ENCODE measurements around the gene CENATAC. TPM values are rescaled to one million over a fixed set of nuclear protein-coding genes. Genes with fewer than 3 reads are reported as not detected.

CENATAC gene
- total RNA-seq, 1 experiment from 2014 or later, result 55.2 TPM

DNA sequence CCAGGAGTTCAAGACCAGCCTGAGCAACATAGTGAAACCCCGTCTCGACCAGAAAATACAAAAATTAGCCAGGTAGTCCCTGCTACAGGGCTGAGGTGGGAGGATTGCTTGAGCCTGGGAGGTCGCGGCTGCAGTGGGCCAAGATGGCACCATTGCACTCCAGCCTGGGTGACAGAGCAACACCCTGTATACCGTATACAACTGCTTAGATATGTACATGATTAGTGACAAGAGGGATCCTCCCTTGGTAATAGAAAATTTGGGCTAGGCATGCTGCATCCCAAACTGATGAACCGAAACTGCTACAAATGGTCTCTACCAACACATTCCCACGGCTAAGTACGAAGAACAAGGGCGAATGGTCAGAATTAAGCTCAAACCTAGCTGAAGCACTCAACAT, 45.0 kb downstream of the CENATAC start:
- H3K14ac ChIP-seq (ENCODE audit: insufficient read depth, low read length), result no peak overlapping the region
- no peak for DNase-seq
- Mint-ChIP-seq H3K27ac (no peak overlapping the region), H3K36me3 (ENCODE audit: insufficient read depth in 1 of 3, low read depth in 3 of 3) (peaks cover 23 to 37% (median 31%) of the 10 kb centered on the region in 3 experiments; a peak in 6 of 7 replicates), H3K9me3 (no peaks in the 10 kb centered on the region), H3K27me3 (ENCODE audit: low read depth) (no peaks in the 10 kb centered on the region), H3K4me3 (no peak overlapping the region), H3K4me1 (peaks cover 16 to 27% of the 10 kb centered on the region in 2 experiments)
- no peaks in the 10 kb centered on the region for H3K23me2 ChIP-seq (ENCODE audit: insufficient read length, low read depth, low read length, poor library complexity, severe bottlenecking)
- H3K4me1 ChIP-seq (ENCODE audit: insufficient read depth, low read length), result no peaks in the 10 kb centered on the region
- no peak overlapping the region for H2AK5ac ChIP-seq (ENCODE audit: insufficient read length, low read length)
- no peak overlapping the region for H2BK12ac ChIP-seq (ENCODE audit: insufficient read length, low read depth, low read length)
- TF ChIP-seq, protein P1, sequence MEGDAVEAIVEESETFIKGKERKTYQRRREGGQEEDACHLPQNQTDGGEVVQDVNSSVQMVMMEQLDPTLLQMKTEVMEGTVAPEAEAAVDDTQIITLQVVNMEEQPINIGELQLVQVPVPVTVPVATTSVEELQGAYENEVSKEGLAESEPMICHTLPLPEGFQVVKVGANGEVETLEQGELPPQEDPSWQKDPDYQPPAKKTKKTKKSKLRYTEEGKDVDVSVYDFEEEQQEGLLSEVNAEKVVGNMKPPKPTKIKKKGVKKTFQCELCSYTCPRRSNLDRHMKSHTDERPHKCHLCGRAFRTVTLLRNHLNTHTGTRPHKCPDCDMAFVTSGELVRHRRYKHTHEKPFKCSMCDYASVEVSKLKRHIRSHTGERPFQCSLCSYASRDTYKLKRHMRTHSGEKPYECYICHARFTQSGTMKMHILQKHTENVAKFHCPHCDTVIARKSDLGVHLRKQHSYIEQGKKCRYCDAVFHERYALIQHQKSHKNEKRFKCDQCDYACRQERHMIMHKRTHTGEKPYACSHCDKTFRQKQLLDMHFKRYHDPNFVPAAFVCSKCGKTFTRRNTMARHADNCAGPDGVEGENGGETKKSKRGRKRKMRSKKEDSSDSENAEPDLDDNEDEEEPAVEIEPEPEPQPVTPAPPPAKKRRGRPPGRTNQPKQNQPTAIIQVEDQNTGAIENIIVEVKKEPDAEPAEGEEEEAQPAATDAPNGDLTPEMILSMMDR (conservative IDR thresholded peaks at IDR 0.05), result no peak
- no peak overlapping the region for H3T11ph ChIP-seq (ENCODE audit: low read length)
- H3K23ac ChIP-seq (ENCODE audit: insufficient read length, low read depth, low read length), result no peak overlapping the region
- no peak overlapping the region for H2AFZ ChIP-seq (ENCODE audit: low read length)
- H3K56ac ChIP-seq (ENCODE audit: insufficient read length, low read depth, low read length), result no peak overlapping the region
- H3K27ac ChIP-seq (ENCODE audit: insufficient read length, low read depth, low read length), result no peak overlapping the region
- H2BK20ac ChIP-seq (ENCODE audit: low read depth, low read length, poor library complexity, severe bottlenecking), result no peak overlapping the region
- no peak overlapping the region for H3K4me2 ChIP-seq (ENCODE audit: insufficient read depth, insufficient read length, low read length)
- no peak overlapping the region for H4K8ac ChIP-seq (replicated peaks; ENCODE audit: insufficient read length, low read depth, low read length)
- H3K27me3 ChIP-seq (ENCODE audit: insufficient read depth, low read length), result no peaks in the 10 kb centered on the region
- H4K5ac ChIP-seq (ENCODE audit: insufficient read length, low read depth, low read length), result no peak overlapping the region
- WGBS (ENCODE audit: extremely low coverage, insufficient read length, low lambda C conversion rate), result no CpG with 5 or more reads among the region's 9 CpGs
- H3K9me3 ChIP-seq (ENCODE audit: control insufficient read depth, low read depth, low read length), result no peaks in the 10 kb centered on the region
- H2BK120ac ChIP-seq (ENCODE audit: low read depth, low read length, poor library complexity, severe bottlenecking), result no peak overlapping the region
- H2BK15ac ChIP-seq (ENCODE audit: low read depth, low read length), result no peak overlapping the region
- H3K79me1 ChIP-seq (ENCODE audit: insufficient read depth, low read depth, low read length, poor library complexity, severe bottlenecking), result no peaks in the 10 kb centered on the region
- H3K18ac ChIP-seq (ENCODE audit: insufficient read length, low read depth, low read length), result no peak overlapping the region
- H2BK5ac ChIP-seq (ENCODE audit: insufficient read length, low read length), result no peak overlapping the region
- H3K4ac ChIP-seq (ENCODE audit: low read depth, low read length), result no peak overlapping the region
- no peaks in the 10 kb centered on the region for H4K20me1 ChIP-seq (ENCODE audit: control insufficient read depth, insufficient read depth, insufficient read length)
- no peak overlapping the region for H3K9ac ChIP-seq (ENCODE audit: extremely low read depth, insufficient read length, low read length)
- H4K91ac ChIP-seq (ENCODE audit: insufficient read length, low read depth, low read length), result no peak overlapping the region
- H3K79me2 ChIP-seq (ENCODE audit: insufficient read depth, low read length), result no peaks in the 10 kb centered on the region
